Measurements from ENCODE around the gene POMT2.

Gene POMT2

DNA sequence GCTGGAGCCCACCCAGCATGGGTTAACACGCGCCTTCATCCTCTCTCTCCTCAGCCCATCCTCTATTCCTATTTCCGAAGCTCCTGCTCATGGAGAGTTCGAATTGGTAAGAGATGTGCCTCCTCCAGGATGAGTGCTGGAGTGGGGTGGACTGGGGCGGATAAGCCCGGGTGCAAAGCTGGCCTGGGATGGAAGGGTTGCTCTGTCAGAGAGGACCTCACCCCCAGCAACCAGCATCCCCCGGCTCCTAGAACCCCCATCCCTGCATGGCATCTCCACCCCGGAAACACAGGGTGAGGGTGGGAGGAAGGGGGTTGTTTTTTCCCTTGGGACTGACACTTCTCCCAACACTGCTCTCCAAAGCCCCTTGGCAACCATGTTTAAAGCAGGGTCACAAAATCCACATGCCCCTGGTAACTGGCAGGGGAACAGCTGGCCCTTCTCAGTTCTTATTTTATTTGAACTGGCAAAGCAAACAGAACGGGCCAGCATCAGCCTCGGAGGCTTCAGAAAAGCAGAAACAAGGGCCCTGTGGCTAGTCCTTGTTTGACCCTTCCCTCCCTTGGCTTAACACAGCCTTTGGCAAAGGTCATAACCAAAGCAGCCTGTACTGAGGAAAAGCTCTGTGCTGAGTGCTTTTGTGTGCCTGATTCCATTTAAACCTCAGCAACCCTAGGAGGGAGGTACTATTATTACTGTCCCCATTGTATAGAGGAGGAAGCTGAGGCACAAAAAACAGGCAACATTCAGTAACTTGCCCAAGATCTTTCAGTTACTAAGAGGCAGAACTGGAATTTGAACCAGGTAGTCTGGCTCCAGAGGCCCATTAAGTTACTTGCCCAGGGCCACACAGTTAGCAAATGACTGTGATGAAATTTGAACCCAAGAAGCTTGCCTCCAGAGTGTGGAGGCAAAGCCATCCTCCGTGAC, 4.4 kb upstream of the POMT2 start:
- in situ Hi-C loops (cut with MboI; ENCODE audit: low sequenced_read_pairs): loop anchor here (25.0 kb wide), 1 partner anchor 463 kb away; no protein-coding TSS in a partner anchor

DNA sequence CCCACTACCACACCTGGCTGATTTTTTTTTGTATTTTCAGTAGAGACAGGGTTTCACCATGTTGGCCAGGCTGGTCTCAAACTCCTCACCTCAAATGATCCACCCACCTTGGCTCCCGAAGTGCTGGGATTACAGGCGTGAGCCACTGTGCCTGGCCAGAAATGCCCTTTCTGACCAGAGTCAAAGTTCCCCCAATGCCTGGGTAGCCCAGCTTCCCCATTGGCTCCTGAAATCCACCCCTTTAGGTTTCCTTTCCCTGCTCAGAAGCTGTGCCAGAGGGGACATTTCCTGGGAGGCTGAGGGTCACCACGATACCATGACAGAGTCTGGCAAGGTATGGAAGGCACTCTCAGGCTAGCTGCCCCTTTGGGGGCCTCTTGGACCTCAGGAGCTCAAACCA, 3.6 kb upstream of the POMT2 start:
- in situ Hi-C loops (cut with MboI; ENCODE audit: low sequenced_read_pairs): loop anchor here (25.0 kb wide), 1 partner anchor 462 kb away; no protein-coding TSS in a partner anchor

DNA sequence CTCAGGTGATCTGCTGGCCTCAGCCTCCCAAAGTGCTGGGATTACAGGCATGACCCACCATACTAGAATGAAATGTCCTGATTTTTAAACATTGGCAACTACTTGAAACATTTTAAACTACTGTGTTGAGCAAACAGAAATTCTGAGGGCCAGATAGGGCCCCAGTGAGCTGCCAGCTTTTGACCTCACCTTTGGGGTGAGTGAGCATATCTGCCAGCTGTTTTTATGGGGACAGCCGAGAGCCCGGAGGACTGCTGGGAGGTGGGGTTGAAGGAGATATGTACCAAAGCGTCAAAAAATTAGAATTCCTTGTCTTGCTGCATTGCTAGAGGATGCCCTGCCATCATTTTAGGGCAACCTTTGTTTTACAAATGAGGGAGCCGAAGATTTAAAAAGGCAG, 2.9 kb upstream of the POMT2 start:
- in situ Hi-C loops (cut with MboI; ENCODE audit: low sequenced_read_pairs): loop anchor here (25.0 kb wide), 1 partner anchor 461 kb away; no protein-coding TSS in a partner anchor

DNA sequence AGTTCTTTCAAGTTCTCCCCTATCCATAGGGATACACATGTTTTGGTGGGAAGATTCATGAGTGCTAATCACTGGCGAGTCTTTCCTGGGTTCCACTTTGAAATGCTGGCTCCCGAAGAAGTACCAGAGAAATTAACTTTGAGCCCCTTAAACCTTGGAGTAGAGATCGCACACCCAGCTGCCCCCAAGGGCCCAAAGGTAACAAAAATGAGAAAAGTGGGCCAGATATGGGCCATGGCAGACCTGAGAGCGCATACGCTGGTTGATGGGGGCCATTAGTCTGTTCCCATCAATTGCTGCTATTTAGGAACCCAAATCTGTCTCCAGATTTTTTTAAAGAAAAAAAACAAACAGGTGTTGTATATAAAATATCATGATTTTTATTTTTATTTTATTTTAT, 2.3 kb upstream of the POMT2 start:
- in situ Hi-C loops (cut with MboI; ENCODE audit: low sequenced_read_pairs): loop anchor here (25.0 kb wide), 1 partner anchor 461 kb away; no protein-coding TSS in a partner anchor

DNA sequence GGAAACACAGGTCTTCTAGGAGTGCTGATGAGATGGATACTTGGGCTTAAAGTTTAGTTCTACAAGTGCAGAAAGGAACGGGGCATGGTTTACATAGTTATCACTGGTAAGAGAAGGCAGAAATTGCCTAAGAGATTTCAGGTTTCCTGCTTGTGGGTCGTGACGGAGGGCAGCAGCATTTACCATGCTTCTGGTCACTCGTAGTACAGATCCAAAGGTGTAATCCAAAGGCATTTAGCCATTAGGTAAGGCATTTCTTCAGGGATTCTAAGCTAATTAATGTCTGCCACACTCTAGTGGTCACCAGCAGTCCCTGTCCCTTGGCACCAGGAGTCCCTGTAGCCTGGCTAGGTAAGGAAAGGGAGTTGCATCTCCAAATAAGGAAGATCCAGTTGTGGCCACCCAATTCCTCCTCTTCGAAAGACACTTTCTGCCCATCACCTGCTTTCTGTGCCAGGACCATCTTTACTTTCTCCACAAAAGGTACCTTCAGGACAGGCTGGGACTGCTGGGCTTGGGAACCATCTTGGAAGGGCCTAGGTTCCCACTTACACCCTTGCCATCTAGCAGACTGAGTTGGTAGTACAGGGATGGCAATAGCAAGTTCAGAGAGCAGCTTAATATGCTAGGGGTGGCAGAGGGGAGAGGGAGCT, 1.7 kb upstream of the POMT2 start:
- in situ Hi-C loops (cut with MboI; ENCODE audit: low sequenced_read_pairs): loop anchor here (25.0 kb wide), 1 partner anchor 460 kb away; no protein-coding TSS in a partner anchor

DNA sequence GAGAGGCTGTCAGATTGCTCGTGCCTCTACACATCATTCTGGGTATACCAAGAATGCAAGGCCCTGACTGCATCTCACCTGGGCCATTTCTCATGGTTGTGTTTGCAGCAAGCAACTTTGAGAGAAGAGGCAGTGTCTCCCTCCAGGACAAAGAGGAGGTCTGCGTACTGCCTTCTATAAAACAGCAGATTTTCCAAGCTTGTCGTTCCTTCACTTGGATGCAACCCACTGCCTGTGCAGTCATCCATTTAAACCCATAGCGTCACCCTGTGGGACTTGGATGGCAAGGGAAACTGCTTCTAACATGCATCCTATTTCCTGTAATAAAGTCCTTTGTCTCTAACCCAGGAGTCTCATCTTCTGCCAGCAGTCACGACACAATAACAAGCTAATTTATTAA, 1.3 kb downstream of the POMT2 start:
- in situ Hi-C loops (cut with MboI; ENCODE audit: low sequenced_read_pairs): loop anchor here (25.0 kb wide), 1 partner anchor 457 kb away; no protein-coding TSS in a partner anchor

DNA sequence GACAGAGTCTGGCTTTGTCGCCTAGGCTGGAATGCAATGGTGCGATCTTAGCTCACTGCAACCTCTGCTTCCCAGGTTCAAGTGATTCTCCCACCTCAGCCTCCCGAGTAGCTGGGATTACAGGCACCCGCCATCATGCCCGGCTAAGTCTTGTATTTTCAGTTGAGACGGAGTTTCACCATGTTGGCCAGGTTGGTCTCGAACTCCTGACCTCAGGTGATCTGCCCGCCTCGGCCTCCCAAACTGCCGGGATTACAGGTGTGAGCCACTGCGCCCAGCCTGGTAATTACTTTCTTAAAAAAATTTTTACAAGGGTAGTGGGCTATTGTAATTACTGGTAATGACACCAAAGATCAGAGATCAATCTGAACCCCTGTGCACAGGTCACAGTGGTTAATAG, 1.9 kb downstream of the POMT2 start:
- in situ Hi-C loops (cut with MboI; ENCODE audit: low sequenced_read_pairs): loop anchor here (25.0 kb wide), 1 partner anchor 456 kb away; no protein-coding TSS in a partner anchor

DNA sequence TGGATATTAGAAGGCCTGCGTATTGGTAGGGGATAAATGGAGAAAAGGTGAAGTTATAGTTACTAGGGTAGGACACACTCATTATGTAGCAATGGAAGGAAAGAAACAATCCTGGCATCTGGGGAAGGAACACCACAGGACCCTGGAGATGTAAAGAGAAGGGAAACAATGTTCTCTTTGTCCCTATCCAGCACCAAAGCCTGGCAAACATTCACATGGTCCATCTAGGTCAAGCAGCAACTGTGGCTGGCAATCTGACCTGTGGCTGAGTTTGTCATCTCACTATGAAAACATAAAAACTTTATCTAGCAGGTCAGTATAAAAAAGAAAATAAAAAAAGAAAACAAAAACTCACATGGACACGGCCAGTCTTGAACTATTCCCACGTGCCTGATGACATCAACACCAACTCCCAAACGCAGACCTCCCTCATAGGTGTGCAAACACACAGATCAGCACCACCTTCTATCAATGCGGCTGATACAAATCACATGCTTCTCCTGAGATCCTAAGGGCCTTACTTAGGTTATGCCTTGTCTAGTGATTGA, 2.6 kb downstream of the POMT2 start:
- in situ Hi-C loops (cut with MboI; ENCODE audit: low sequenced_read_pairs): loop anchor here (25.0 kb wide), 1 partner anchor 456 kb away; no protein-coding TSS in a partner anchor

DNA sequence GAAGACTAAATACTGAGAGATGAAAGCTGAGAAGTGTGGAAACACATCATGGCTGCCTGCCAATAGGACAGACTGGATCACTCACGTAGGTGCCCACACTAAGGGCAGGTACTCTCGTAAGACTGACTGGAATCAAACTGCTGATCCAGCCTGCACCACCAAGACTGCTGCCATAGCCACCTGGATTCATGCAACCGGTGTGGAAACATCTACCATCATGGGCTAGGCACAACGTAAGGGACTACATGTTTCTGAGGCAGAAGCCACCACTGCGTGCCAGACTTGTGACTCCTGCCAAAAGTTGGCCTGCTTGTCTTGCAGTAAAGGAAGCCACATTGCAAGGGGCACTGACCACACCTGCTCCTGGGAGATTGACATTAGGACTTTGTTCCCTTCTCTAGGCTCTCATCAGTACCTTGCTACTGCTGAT, 3.8 kb downstream of the POMT2 start:
- in situ Hi-C loops (cut with MboI; ENCODE audit: low sequenced_read_pairs): loop anchor here (25.0 kb wide), 1 partner anchor 455 kb away; no protein-coding TSS in a partner anchor

DNA sequence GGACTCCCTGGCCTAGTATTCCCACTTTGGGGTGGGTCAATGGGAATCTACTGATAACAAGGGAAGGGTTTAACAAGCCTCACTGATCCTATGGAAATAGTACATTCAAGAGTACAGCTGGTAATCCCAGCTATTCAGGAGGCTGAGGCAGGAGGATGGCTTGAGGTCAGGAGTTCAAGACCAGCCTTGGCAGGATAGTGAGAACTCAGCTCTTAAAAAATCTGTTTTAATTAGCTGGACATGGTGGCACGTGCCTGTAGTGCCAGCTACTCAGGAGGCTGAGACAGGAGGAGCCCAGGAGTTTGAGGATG, 4.5 kb downstream of the POMT2 start:
- in situ Hi-C loops (cut with MboI; ENCODE audit: low sequenced_read_pairs): loop anchor here (25.0 kb wide), 1 partner anchor 454 kb away; no protein-coding TSS in a partner anchor

DNA sequence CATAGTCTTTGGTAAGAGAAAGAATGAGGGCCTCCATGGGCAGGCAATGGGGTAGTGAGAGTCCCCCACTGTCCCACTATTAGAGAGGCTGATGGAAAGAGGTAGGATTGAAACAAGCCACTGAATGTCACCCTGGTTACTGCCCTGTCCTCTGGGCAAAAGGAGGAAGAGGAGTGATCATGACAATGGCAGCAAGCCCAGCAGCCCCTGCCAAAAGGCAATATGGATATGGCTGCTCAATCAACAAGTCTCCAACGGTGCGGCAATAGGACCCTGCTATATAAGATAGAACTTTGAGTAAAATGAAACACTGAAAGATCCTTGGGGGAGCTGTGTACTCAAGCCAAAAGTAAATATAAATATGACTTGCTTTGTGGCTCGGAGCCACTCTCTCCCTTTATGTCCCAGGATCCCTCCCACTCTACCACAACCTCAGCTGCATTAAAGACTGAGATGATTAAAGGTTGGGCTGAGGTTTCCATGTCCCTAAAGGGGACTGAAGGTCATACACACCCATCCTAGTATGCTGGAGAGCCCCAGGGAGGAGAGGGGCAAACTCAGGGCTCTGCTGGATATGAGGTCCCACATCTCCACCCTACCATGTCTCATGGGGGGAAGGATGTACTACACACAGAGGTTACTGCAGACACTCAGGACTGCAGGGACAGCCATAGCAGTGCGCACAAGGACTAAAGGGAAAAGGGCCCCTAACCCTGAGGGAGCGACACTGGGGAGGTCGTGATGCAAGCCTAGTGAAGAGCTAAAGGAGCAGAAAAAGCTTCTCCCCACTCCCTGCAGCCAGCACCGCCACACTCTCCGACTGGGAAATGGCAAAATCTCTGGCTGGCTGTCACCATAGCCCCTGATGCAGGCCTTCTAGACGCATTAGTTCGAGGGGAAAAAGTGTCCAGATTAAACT, 5.9 kb downstream of the POMT2 start:
- in situ Hi-C loops (cut with MboI; ENCODE audit: low sequenced_read_pairs): loop anchor here (25.0 kb wide), 1 partner anchor 452 kb away; no protein-coding TSS in a partner anchor

DNA sequence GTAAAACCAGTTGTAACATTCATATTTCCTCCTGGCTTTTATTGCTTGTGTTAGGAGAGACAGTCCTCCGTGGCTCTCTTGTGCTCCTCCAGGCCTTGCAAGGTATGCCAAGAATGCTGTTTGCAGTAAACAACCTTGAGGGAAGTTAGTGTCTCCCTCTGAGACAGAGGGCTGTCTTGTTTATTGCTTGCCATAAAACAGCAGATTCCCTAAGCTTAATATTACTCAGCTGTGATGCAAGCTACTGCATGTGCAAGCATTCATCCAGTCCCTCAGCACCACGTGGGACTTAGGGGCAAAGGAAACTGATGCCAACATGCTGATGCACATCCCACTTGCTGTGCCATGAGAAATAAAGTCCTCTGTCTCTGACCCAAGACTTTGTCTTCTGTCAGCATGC, 6.6 kb downstream of the POMT2 start:
- in situ Hi-C loops (cut with MboI; ENCODE audit: low sequenced_read_pairs): loop anchor here (25.0 kb wide), 1 partner anchor 452 kb away; no protein-coding TSS in a partner anchor

DNA sequence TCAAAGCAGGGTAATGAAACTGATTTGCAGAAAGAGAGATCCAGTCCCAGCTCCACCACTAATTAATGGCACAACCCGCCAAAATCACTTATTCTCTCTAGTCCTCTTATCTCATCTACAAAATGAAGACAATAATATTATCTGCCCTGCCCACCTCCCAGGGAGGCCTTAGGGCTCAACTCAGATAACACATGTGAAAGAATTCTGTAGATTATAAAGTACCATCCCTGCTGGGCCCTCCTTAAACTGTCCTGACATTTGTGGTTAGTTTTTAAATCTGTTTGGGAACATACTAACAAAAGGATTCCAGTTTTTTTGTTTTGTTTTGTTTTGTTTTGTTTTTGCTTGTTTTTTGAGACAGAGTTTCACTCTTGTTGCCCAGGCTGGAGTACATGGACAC, 7.3 kb downstream of the POMT2 start:
- in situ Hi-C loops (cut with MboI; ENCODE audit: low sequenced_read_pairs): loop anchor here (25.0 kb wide), 1 partner anchor 451 kb away; no protein-coding TSS in a partner anchor

DNA sequence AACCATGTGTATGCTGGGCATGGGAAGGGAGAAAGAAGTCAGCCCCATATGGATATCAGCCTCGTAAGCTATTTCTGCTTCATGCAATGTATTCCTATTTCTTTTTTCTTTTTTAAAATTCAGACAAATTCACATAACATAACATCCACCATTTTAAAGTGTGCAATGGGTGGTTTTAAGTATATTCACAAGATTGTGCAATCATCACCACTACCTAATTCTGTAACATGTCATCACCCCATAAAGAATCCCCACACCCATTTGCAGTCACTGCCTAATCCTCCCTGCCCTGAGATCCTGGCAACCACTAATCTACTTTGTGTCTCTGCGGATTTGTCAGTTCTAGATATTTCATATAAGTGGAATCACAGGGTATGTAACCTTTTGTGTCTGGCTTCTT, 9.5 kb downstream of the POMT2 start:
- in situ Hi-C loops (cut with MboI; ENCODE audit: low sequenced_read_pairs): loop anchor here (25.0 kb wide), 1 partner anchor 449 kb away; no protein-coding TSS in a partner anchor

DNA sequence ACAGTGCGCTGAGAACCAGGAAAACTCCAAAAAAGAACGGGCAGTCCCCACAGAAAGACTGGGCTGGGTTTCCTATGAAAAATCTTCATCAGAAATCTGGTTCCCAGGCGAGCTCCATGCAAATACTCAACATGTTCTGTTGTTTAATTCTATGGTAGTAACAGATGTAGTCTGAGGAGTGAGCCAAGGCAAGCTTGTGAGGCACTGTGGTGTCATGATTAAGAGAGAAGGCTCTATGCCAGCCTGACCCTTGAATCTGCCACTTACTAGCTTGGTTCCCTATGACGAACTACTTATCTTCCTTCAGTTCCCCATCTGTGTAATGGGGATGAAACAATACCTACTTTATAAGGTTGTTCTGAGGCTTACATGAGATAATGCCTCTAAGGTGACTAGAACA, 10.7 kb downstream of the POMT2 start:
- in situ Hi-C loops (cut with MboI; ENCODE audit: low sequenced_read_pairs): loop anchor here (25.0 kb wide), 1 partner anchor 448 kb away; no protein-coding TSS in a partner anchor

DNA sequence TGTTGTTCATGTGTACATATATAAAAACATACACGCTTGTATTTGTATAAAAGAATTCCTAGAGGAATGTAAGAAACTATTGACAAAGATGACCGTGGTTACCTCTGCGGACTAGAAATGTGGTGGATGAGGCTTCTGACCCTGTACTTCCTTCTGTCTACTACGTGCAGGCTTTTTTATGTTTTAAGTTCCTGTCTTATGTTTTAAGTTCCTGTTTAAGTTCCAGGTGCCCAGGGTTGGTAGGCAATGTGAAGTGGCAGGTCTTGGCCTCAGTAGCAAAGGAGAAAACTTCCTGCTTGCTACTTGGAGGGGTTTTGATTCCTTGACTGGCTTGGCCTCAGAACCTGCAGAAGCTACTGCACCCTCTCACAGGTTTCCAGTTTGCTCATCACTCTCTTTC, 11.6 kb downstream of the POMT2 start:
- in situ Hi-C loops (cut with MboI; ENCODE audit: low sequenced_read_pairs): loop anchor here (25.0 kb wide), 1 partner anchor 447 kb away; no protein-coding TSS in a partner anchor

DNA sequence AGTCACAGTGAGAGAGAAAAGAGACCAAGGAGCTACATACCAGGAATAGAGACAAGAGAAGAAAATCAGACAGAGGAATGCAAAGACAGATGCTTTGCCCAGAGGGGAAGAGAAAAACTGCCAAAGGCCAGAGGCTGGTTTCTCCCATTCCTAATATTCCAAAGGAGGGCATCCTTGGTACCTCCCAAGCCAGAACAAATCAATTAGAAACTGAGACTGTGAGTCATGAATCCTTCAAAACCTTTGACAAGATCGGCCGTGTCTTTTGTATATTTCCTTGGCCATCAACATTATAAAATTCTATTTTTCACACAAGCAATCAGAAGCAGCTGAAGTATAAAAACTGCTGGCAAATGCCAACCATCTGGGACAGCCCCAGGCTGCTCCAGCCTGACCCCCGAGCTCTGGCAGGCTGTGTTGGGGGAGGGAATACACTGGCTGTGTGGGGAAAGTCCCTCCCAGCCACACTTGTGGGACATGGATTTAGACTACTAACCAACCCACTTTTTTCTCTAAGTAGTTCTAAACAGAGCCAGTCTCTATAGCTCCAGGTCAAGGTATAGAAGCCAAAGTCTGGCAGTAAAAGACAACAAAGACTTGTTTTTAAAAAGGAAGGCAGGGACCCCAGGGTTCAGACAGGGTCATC, 13.7 kb downstream of the POMT2 start:
- in situ Hi-C loops (cut with MboI; ENCODE audit: low sequenced_read_pairs): loop anchor here (25.0 kb wide), 1 partner anchor 445 kb away; no protein-coding TSS in a partner anchor

DNA sequence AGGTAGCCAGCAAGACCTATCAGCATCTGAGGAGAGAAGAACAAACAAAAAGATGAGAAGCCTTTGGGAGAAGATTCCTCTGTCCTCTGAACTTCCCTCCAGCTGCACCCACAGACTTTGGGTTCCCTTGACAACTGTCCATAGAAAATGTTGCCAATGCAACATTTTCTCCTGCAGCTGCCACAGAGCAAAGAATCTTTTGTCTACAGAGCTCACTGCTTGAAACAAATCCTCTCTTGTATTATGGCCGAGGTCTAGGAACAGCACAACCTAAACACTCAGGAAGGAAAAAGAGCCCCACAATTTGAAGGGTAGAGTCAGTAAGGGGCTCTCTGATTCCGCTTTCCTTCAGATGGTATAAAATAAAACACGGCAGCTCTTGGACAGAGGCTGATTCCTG, 14.3 kb downstream of the POMT2 start:
- in situ Hi-C loops (cut with MboI; ENCODE audit: low sequenced_read_pairs): loop anchor here (25.0 kb wide), 1 partner anchor 444 kb away; no protein-coding TSS in a partner anchor

DNA sequence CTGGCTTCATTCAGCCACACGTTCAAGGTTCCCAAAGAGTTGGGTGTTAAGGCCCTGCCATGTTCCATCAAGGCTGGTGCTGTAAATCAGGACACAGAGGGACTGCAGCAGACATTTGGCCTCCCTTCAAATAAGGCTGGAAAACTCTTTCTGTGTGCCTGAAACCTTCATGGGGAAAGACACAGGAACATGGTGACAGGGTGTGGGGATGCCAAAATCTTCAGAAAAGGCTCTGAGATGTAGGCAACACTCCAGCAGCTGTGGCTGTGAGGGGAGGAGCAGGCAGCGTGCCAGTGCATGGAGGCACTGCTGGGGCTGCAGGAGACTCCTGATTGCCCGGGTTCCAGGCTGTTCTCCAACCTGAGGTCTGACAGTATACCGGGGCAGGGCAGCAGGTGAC, 15.0 kb downstream of the POMT2 start:
- in situ Hi-C loops (cut with MboI; ENCODE audit: low sequenced_read_pairs): loop anchor here (25.0 kb wide), 1 partner anchor 443 kb away; no protein-coding TSS in a partner anchor
